Renal cortex interstitium (tissue), 11 donors: Measurements from ENCODE around the gene PCSK2. TPM values are rescaled to one million over a fixed set of nuclear protein-coding genes. Genes with fewer than 3 reads are reported as not detected.

Source experiments
- DNase-seq, 11 donors: peaks; one replicate each; pipeline ENCODE4 v3.0.0-alpha.2; 2013; ENCODE audit warnings: low read depth in 9 of 11, low spot score in 4 of 11; ENCODE audit errors: extremely low read depth in 1 of 11
- polyA plus RNA-seq, 3 donors: library from polyadenylated mRNA; unstranded; fragments of 120-200 nt; gene quantifications; one replicate each; pipeline ENCODE4 v1.2.1, GENCODE V29; 2013; ENCODE audit not compliant: insufficient read length in 3 of 3

PCSK2 gene
- polyA plus RNA-seq, 3 donors, result 0.48 to 1.2 (median 0.51) TPM

DNA sequence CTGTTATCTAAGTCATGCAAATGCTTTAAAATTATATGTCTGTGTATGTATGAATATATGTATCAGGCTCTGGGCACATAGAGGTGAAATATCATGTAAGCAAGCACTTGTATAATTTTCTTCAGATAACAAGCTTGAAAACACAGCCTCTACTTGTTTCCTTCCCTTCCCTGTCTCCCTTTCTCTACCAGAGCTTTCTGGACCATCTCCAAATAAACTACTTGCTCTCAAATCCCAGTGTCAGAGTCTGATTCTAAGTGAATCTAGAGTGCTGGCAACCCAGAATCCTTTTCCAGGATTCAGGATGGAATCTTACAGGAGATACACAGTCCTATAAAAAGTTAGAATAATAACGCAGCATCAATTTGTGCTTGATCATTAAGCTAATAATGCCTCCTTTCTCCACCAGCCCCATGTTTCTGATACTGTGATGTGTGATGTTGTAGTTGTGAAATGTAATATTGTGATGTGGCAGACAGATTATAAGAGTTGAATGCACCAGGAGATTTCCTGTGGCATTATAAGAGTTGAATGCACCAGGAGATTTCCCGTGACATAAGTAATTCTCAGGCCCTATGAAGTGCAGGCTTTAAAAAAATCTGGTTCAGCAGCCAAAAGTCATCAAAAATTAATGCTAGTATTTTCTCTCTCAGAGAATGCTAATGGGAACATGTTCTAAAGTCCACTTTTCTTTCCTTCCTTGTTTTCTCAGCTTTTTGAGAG lies 89.6 kb downstream of the PCSK2 start:
- DNase-seq, result no peak

DNA sequence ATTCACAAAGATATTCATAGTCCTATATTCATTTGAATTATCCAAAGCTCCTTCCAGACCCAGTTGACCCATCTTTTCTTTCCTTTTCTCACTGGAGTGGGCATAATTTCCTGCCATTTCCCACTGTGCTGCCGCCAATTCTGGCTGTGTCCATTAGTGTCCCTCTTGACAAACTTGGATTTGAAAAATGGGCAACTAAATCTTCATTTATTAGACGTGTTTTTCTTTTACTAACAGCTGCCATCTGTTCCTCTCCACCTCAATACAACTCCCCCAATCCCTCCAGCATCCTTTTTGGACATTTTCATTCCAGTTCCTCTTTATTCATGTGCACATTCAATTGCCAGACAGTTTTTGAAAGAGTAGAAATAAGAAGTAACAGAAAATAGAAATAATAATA lies 90.5 kb downstream of the PCSK2 start:
- no peak for DNase-seq

- no peak for DNase-seq
Observed at GRCh38 chr20:17320456-17320855, 93.6 kb downstream of the PCSK2 start.

- DNase-seq, result no peak
Observed at GRCh38 chr20:17326096-17326495, 99.3 kb downstream of the PCSK2 start.

- DNase-seq, result no peak
Observed at GRCh38 chr20:17327185-17328148, 100.6 kb downstream of the PCSK2 start.

DNA sequence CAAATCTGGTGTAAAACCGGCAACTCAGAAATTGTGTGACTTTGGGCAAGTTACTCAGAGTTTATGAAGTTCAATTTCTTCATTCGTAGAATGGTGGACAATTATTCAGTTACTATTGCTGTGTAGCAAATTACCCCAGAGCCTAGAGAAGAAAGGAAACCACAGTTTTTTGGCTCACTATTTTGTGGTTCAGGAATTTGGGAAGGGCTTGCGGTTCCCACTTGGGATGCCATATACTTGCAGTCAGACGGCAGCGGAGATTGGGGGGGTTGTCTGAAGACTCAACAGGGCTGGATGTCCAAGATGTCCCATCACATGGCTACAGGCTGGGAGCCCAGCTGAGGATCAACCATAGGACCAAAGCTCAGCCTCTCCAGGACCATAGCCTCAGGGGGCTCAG lies 108.1 kb downstream of the PCSK2 start:
- DNase-seq, result no peak

DNA sequence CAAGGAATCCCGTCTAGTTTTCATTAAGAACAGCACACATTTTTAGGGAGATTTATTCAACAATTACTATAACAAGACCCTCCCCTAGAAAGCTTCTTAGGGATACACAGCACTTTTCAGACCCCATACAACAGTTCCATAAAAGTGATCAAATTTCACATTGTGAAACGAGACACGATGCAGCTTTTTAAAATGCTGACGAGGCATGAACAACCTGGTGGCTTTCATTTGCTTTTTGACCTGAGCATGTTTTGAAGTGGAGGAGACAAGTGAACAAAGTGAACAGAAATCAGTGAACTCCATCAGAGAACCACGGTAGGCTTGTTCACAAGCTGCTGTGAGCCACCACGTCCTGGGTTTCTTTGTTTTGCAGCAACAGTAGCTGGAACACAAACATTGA lies 112.2 kb downstream of the PCSK2 start:
- no peak for DNase-seq

- DNase-seq, result no peak
Observed at GRCh38 chr20:17343091-17343490, 116.3 kb downstream of the PCSK2 start.

GRCh38 chr20:17343656-17344452 lies 117.0 kb downstream of the PCSK2 start:
- no peak for DNase-seq

DNA sequence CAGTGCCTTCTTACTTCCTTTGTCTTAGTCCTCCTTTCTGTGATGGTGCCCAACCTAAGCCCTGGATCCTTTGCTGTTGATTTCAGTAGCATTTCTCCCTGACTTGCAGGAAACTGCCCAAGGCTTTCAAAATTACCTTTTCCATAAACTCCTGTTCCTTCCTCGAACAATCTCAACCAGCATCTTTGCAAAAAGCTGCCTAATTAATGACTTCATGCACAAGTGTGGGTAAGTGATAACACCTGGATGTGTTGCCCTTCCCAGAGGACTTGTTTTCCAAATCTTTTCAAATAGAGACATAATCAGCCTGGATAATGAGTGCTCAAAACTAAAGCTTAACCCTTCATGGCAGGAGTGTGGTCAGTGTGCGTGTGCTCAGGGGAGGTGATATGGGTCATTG lies 118.0 kb downstream of the PCSK2 start:
- DNase-seq, result no peak

- no peak for DNase-seq
Observed at GRCh38 chr20:17345321-17345720, 118.5 kb downstream of the PCSK2 start.

- DNase-seq, result no peak
Observed at GRCh38 chr20:17350321-17350720, 123.5 kb downstream of the PCSK2 start.

DNA sequence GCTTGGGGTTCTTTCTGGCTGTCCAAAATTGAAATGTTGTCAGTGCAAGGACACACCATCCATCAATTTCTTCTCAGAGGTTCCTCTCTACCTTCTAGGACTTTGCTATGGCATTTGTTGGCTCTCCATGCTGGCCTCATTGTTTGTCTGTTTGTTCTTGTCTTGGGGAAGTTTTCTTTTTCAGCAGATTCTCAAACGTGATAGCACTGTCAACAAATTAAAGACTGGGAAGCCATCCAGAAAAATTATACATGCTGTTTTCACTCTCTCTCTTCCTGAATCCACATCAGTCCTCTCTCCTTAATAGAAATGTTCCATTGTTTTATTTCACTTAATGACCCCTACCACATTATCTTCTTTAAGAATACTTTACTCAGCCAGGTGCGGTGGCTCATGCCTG lies 130.4 kb downstream of the PCSK2 start:
- DNase-seq, result no peak

DNA sequence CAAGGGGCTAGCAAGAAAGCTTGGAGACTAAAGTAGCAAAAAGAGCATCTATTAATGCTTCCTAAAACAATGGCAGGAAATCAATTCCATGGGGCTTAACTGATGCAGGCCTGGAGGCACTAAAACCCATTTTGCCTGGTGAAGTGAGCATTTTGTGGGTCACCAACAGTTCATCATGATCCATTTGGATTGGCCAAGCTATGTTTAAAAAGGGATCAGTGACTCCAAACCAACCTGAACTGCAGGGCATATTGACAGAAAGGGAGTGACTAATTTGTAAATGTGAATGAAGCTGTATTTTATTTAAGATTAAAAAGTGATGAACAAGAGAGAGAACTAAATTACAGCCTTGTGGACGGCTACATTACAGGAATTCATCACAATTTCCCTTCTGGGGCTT lies 132.0 kb downstream of the PCSK2 start:
- no peak for DNase-seq

DNA sequence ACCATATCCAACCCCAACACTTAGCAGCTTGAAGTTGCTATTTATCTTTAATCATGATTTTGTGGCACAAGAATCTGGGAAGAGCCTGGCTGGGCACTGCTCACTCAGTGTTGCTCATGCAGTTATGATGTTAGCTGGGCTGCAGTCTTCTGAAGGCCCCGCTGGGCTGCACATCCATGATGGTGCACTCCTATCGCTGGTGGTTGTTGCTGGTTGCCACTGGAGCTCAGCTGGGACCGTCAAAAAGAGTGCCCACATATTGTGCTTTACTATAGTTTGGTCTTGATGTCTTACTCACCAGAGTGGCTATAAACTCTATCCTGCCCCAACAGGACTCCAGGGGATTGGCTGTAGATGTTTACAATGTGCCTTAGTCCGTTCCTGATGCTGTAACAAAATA lies 137.8 kb downstream of the PCSK2 start:
- DNase-seq, result no peak

DNA sequence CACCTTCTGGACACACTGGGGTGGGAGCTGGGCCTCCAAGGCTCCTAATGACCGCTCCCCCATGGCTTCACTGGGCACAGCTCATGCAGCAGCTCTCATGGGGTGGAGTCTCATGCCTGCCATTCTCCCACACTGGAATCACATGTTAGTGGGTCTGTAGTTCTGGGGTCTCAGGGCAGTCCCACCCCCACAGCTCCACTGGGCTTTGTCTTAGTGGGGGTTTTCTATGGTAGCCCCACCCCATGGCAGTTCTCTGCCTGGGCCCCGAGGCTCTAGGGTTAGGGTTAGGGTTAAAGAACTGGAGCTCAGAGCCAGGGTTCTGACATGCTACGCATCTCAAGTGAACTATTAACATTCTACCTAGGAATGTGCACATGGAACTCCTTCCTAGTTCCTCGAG lies 139.0 kb downstream of the PCSK2 start:
- DNase-seq, result no peak

DNA sequence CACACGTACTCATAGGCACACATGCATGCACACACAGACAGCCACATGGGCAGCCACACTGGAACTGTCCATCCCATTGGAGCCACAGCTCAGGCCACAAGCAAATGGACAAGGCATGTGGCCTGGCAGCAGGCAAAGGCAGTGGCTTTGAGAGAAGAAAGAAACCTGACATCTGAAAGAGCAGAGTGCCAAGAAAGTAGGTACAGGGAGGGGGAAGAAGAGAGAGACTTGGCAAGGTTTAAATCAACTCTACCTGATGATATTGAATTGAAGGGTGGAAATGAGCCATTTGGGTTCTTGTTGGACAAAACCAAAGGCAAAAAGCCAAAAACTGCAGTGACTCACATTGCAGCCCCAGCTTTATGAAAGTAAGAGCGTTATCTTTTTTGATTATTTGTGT lies 142.7 kb downstream of the PCSK2 start:
- no peak for DNase-seq

DNA sequence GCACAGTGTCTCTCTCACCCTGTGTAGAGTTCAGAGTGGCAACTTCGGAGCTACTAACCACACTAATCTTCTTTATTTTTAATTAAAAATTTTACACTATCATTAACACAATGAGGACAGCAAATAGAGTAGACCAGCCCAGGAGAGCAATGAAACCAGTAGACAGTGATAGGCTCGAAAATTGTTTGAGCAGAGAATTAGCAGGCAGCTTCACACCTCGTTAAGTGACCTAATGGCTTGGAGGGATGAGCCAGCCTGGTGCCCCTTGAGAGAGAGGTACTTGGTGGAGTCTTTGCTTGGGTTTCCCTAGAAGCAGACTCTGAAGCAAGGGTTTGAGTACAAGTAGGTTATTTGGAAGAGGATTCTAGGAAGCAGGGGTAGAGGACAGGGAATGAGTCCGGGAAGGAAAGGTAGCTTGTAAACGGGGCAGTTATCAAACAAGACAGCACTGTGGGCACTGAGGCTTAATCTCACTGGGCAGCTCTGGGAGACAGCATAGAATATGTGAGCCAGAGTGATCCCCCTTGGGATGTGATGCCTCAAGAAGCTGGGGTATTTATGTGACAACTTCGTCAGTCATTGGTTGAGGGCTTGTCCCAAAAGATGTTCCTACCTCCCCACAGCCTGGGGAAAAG lies 146.1 kb downstream of the PCSK2 start:
- no peak for DNase-seq

- no peak for DNase-seq
Observed at GRCh38 chr20:17374086-17374485, 147.2 kb downstream of the PCSK2 start.
